K562 (cell line): ENCODE measurements around the gene ZBTB8A. TPM values are rescaled to one million over a fixed set of nuclear protein-coding genes. Genes with fewer than 3 reads are reported as not detected.

Experiments used
- ATF7 ChIP-seq: fragments of 450-650 bp; IDR thresholded peaks from 2 replicates; pipeline ENCODE4 v1.7.1; 2014; ENCODE audit warnings: mild to moderate bottlenecking, moderate library complexity
- CHD1 ChIP-seq: fragments of 200-600 bp; sonication (generic); IDR thresholded peaks from one replicate; pipeline ENCODE4 v1.6.1; 2012; ENCODE audit warnings: mild to moderate bottlenecking, moderate library complexity, low read length, inconsistent platforms
- CREB1 ChIP-seq, 2 experiments: sonication (generic) in 1 of 2; formaldehyde crosslinking in 1 of 2; IDR thresholded peaks; 2 replicates each; pipeline versions ENCODE4 v1.6.1 to v1.8.0; 2012 to 2022; ENCODE audit warnings: inconsistent platforms in 1 of 2, mild to moderate bottlenecking in 1 of 2, missing genetic modification reagents in 1 of 2, moderate library complexity in 1 of 2
- ERF ChIP-seq: fragments of 450-650 bp; formaldehyde crosslinking; IDR thresholded peaks from 2 replicates; pipeline ENCODE4 v1.4.0; 2020; ENCODE audit warnings: mild to moderate bottlenecking, mixed read lengths
- HCFC1 ChIP-seq: IDR thresholded peaks from 2 replicates; pipeline ENCODE4 v1.6.1; 2012; ENCODE audit warnings: low read depth, low read length, improper control_type of control experiment
- MBD2 ChIP-seq: sonication (generic); IDR thresholded peaks from 2 replicates; pipeline ENCODE4 v1.6.1; 2016; ENCODE audit warnings: low read depth, borderline replicate concordance
- MEIS2 ChIP-seq: fragments of 450-650 bp; IDR thresholded peaks from 2 replicates; pipeline ENCODE4 v1.6.1; 2014; ENCODE audit warnings: mild to moderate bottlenecking; ENCODE audit not compliant: partially characterized antibody
- NR3C1 ChIP-seq: sonication (generic); formaldehyde crosslinking; IDR thresholded peaks from 2 replicates; pipeline ENCODE4 v1.8.1; 2022; ENCODE audit warnings: missing genetic modification reagents
- RAD51 ChIP-seq: fragments of 450-650 bp; IDR thresholded peaks from 2 replicates; pipeline ENCODE4 v1.7.1; 2016; ENCODE audit warnings: low read depth, mild to moderate bottlenecking, borderline replicate concordance
- SNRNP70 ChIP-seq: fragments of 200-400 bp; formaldehyde crosslinking; optimal IDR thresholded peaks from 2 replicates; pipeline ENCODE3; 2017; ENCODE audit warnings: low read depth, low read length
- SRSF1 ChIP-seq: fragments of 200-400 bp; formaldehyde crosslinking; IDR thresholded peaks from 2 replicates; pipeline ENCODE4 v1.6.1; 2017; ENCODE audit warnings: mild to moderate bottlenecking, low read depth, low read length, moderate library complexity
- SUPT5H ChIP-seq: fragments of 450-650 bp; IDR thresholded peaks from 2 replicates; pipeline ENCODE4 v1.6.1; 2016
- TAF15 ChIP-seq: fragments of 200-400 bp; formaldehyde crosslinking; IDR thresholded peaks from 2 replicates; pipeline ENCODE4 v1.6.1; 2017; ENCODE audit warnings: mild to moderate bottlenecking, low read depth, low read length, moderate library complexity
- polyA plus RNA-seq, 8 experiments: library from polyadenylated mRNA; depleted of rRNA in 4 of 8; stranded (reverse) in 5 of 8; unstranded in 3 of 8; fragments of >200 nt; fragmentation: Nextera tagmentation in 2 of 8; fragmentation: Illumina TruSeq in 1 of 8; extraction: Ambion mirVana in 2 of 8; extraction: Trizol in 1 of 8; gene quantifications; 2 replicates each; pipeline versions ENCODE4 v1.2.1 to v1.2.3, GENCODE V29; 2011 to 2014; ENCODE audit warnings: inconsistent platforms in 1 of 8, missing spikeins in 1 of 8
- total RNA-seq, 7 experiments: library from RNA; depleted of rRNA in 6 of 7; stranded (reverse); fragments of >200 nt in 6 of 7; fragmentation: Illumina TruSeq in 2 of 7; extraction: Trizol in 2 of 7; gene quantifications; 2 replicates each; pipeline versions ENCODE4 v1.2.1 to v1.2.3, GENCODE V29; 2011 to 2021; ENCODE audit warnings: low replicate concordance in 1 of 7
- TF ChIP-seq, protein P1 (sequence below): sonication (generic); formaldehyde crosslinking; IDR thresholded peaks from 2 replicates; pipeline ENCODE4 v1.8.0; 2022; ENCODE audit warnings: mild to moderate bottlenecking, missing genetic modification reagents
- TF ChIP-seq, protein P2 (sequence below): fragments of 200-800 bp; sonication (Bioruptor generic); IDR thresholded peaks from 2 replicates; pipeline ENCODE4 v1.6.1; 2017; ENCODE audit warnings: missing genetic modification characterization, missing compliant biosample characterization
- TF ChIP-seq, protein P3 (sequence below): fragments of 250-450 bp; sonication (Bioruptor Pico); IDR thresholded peaks from 2 replicates; pipeline ENCODE4 v1.4.0; 2020; ENCODE audit warnings: mild to moderate bottlenecking
- TF ChIP-seq, protein P4 (sequence below): IDR thresholded peaks from 2 replicates; pipeline ENCODE4 v1.6.1; 2012; ENCODE audit warnings: low read depth, low read length, improper control_type of control experiment, borderline replicate concordance
- TF ChIP-seq, protein P5 (sequence below): sonication (generic); formaldehyde crosslinking; IDR thresholded peaks from 2 replicates; pipeline ENCODE4 v1.8.0; 2022; ENCODE audit warnings: mild to moderate bottlenecking, missing genetic modification reagents

ZBTB8A gene
- total and polyA plus RNA-seq, 9 of the 15 experiments (the other 6 are each of a cell fraction or from before 2014, with no cell fraction given), result 0.01 to 0.64 (median 0.09) TPM

DNA sequence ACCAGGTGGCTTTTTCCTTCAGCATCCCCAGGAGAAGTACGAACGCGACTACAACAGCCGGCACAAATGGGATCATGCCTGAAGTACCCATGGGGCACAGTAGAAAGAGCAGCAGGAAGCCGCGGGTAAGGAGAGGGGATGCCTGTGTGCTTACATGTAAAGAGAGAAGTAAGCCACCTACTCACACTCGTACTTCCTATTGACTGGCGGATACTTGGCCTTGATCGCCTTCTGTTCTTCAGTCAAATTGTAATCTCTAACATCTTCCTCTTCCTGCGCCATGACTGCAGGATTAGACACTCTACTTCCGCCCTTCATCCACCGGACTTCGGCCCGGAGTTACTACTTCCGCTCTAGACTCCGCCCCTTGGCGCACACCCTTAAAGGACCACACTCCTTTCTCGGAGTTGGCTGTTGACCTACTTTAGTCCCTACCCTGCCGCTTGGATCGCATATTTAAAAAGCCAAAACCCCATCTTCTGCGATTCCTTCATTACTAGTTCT lies 111.1 kb downstream of the ZBTB8A start, which contains the start of gene ZBTB8OS (continued):
- TF ChIP-seq, protein P1, sequence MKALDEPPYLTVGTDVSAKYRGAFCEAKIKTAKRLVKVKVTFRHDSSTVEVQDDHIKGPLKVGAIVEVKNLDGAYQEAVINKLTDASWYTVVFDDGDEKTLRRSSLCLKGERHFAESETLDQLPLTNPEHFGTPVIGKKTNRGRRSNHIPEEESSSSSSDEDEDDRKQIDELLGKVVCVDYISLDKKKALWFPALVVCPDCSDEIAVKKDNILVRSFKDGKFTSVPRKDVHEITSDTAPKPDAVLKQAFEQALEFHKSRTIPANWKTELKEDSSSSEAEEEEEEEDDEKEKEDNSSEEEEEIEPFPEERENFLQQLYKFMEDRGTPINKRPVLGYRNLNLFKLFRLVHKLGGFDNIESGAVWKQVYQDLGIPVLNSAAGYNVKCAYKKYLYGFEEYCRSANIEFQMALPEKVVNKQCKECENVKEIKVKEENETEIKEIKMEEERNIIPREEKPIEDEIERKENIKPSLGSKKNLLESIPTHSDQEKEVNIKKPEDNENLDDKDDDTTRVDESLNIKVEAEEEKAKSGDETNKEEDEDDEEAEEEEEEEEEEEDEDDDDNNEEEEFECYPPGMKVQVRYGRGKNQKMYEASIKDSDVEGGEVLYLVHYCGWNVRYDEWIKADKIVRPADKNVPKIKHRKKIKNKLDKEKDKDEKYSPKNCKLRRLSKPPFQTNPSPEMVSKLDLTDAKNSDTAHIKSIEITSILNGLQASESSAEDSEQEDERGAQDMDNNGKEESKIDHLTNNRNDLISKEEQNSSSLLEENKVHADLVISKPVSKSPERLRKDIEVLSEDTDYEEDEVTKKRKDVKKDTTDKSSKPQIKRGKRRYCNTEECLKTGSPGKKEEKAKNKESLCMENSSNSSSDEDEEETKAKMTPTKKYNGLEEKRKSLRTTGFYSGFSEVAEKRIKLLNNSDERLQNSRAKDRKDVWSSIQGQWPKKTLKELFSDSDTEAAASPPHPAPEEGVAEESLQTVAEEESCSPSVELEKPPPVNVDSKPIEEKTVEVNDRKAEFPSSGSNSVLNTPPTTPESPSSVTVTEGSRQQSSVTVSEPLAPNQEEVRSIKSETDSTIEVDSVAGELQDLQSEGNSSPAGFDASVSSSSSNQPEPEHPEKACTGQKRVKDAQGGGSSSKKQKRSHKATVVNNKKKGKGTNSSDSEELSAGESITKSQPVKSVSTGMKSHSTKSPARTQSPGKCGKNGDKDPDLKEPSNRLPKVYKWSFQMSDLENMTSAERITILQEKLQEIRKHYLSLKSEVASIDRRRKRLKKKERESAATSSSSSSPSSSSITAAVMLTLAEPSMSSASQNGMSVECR, result no peak; the same call in 1 of the 2 replicates
- TF ChIP-seq TAF15 (no peak), SNRNP70 (no peak), SRSF1 (no peak), ERF (CRISPR knock-in tag) (no peak), CREB1 (IDR thresholded peaks at IDR 0.05) (peak; percentile 68), CREB1 (CRISPR knock-in tag; IDR thresholded peaks at IDR 0.05) (no peak), MEIS2 (no peak), NR3C1 (CRISPR knock-in tag) (no peak), HCFC1 (peak; percentile 88), ATF7 (no peak), RAD51 (no peak), MBD2 (peak; percentile 67), CHD1 (no peak), SUPT5H (peak; percentile 90)
- TF ChIP-seq, protein P2, sequence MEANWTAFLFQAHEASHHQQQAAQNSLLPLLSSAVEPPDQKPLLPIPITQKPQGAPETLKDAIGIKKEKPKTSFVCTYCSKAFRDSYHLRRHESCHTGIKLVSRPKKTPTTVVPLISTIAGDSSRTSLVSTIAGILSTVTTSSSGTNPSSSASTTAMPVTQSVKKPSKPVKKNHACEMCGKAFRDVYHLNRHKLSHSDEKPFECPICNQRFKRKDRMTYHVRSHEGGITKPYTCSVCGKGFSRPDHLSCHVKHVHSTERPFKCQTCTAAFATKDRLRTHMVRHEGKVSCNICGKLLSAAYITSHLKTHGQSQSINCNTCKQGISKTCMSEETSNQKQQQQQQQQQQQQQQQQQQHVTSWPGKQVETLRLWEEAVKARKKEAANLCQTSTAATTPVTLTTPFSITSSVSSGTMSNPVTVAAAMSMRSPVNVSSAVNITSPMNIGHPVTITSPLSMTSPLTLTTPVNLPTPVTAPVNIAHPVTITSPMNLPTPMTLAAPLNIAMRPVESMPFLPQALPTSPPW, result no peak
- TF ChIP-seq, protein P3, sequence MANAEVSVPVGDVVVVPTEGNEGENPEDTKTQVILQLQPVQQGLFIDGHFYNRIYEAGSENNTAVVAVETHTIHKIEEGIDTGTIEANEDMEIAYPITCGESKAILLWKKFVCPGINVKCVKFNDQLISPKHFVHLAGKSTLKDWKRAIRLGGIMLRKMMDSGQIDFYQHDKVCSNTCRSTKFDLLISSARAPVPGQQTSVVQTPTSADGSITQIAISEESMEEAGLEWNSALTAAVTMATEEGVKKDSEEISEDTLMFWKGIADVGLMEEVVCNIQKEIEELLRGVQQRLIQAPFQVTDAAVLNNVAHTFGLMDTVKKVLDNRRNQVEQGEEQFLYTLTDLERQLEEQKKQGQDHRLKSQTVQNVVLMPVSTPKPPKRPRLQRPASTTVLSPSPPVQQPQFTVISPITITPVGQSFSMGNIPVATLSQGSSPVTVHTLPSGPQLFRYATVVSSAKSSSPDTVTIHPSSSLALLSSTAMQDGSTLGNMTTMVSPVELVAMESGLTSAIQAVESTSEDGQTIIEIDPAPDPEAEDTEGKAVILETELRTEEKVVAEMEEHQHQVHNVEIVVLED (CRISPR knock-in tag), result no peak
- TF ChIP-seq, protein P4, sequence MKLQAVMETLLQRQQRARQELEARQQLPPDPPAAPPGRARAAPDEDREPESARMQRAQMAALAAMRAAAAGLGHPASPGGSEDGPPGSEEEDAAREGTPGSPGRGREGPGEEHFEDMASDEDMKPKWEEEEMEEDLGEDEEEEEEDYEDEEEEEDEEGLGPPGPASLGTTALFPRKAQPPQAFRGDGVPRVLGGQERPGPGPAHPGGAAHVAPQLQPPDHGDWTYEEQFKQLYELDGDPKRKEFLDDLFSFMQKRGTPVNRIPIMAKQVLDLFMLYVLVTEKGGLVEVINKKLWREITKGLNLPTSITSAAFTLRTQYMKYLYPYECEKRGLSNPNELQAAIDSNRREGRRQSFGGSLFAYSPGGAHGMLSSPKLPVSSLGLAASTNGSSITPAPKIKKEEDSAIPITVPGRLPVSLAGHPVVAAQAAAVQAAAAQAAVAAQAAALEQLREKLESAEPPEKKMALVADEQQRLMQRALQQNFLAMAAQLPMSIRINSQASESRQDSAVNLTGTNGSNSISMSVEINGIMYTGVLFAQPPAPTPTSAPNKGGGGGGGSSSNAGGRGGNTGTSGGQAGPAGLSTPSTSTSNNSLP, result peak; percentile 46; the same call in 1 of the 2 replicates
- TF ChIP-seq, protein P5, sequence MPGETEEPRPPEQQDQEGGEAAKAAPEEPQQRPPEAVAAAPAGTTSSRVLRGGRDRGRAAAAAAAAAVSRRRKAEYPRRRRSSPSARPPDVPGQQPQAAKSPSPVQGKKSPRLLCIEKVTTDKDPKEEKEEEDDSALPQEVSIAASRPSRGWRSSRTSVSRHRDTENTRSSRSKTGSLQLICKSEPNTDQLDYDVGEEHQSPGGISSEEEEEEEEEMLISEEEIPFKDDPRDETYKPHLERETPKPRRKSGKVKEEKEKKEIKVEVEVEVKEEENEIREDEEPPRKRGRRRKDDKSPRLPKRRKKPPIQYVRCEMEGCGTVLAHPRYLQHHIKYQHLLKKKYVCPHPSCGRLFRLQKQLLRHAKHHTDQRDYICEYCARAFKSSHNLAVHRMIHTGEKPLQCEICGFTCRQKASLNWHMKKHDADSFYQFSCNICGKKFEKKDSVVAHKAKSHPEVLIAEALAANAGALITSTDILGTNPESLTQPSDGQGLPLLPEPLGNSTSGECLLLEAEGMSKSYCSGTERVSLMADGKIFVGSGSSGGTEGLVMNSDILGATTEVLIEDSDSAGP (CRISPR knock-in tag), result peak; percentile 99
